Gastroesophageal sphincter (tissue), 4 donors: ENCODE data around the gene RUNX2. TPM values are rescaled to one million over a fixed set of nuclear protein-coding genes. Genes with fewer than 3 reads are reported as not detected.

Source experiments
- ATAC-seq: fragments of 150-250 bp; one replicate; pipeline ENCODE4 v1.9.1; 2016; ENCODE audit warnings: mild to moderate bottlenecking, moderate library complexity
- H3K27ac ChIP-seq, 4 donors: fragments of 200-600 bp; sonication (generic) in 3 of 4; 1 replicate in 3 of 4; 2 replicates in 1 of 4; pipeline ENCODE4 v1.5.1; 2016 to 2019
- H3K27me3 ChIP-seq: fragments of 200-600 bp; sonication (generic); one replicate; pipeline ENCODE4 v1.5.1; 2019
- H3K36me3 ChIP-seq, 2 donors: fragments of 200-600 bp; sonication (generic); one replicate each; pipeline ENCODE4 v1.5.1; 2019; ENCODE audit warnings: control low read depth in 1 of 2
- H3K4me1 ChIP-seq, 3 donors: fragments of 200-600 bp; sonication (generic); 1 replicate in 2 of 3; 2 replicates in 1 of 3; pipeline ENCODE4 v1.5.1; 2016 to 2019; ENCODE audit warnings: control low read depth in 2 of 3
- H3K4me3 ChIP-seq, 2 donors: fragments of 200-600 bp; sonication (generic); one replicate each; pipeline ENCODE4 v1.5.1; 2019; ENCODE audit warnings: mild to moderate bottlenecking in 1 of 2, moderate library complexity in 1 of 2
- H3K9me3 ChIP-seq, 3 donors: fragments of 200-600 bp; sonication (generic); one replicate each; pipeline ENCODE4 v1.5.1; 2017 to 2019; ENCODE audit warnings: control low read depth in 2 of 3
- EP300 ChIP-seq: sonication (generic); formaldehyde crosslinking; IDR thresholded peaks from one replicate; pipeline ENCODE4 v1.6.1; 2017; ENCODE audit warnings: antibody characterized with exemption, mild to moderate bottlenecking
- POLR2A ChIP-seq, 2 donors: fragments of 450-650 bp; IDR thresholded peaks; one replicate each; pipeline ENCODE4 v1.6.1; 2017; ENCODE audit warnings: antibody characterized with exemption in 2 of 2, mild to moderate bottlenecking in 2 of 2, moderate library complexity in 1 of 2
- POLR2AphosphoS5 ChIP-seq: sonication (generic); formaldehyde crosslinking; IDR thresholded peaks from one replicate; pipeline ENCODE4 v1.6.1; 2017; ENCODE audit warnings: antibody characterized with exemption
- WGBS, 2 donors: methylation state at CpG; one replicate each; pipeline ENCODE4 v1.1.5; 2018; ENCODE audit warnings: low coverage in 1 of 2; 5-methylcytosine and 5-hydroxymethylcytosine counted together
- total RNA-seq, 4 donors: library from RNA; depleted of rRNA; stranded (reverse); fragments of >200 nt; gene quantifications; one replicate each; pipeline ENCODE4 v1.1.0, GENCODE V29; 2016
- TF ChIP-seq, protein P1 (sequence below), 4 experiments: fragments of 200-600 bp in 2 of 4; fragments of 450-650 bp in 2 of 4; sonication (generic) in 1 of 4; IDR thresholded peaks; one replicate each; pipeline ENCODE4 v1.5.1; 2017 to 2019; ENCODE audit warnings: antibody characterized with exemption in 4 of 4, mild to moderate bottlenecking in 2 of 4, moderate library complexity in 2 of 4

The RUNX2 gene
- total RNA-seq, 4 donors from 2014 or later = 0.16 to 0.94 (median 0.65) TPM

DNA sequence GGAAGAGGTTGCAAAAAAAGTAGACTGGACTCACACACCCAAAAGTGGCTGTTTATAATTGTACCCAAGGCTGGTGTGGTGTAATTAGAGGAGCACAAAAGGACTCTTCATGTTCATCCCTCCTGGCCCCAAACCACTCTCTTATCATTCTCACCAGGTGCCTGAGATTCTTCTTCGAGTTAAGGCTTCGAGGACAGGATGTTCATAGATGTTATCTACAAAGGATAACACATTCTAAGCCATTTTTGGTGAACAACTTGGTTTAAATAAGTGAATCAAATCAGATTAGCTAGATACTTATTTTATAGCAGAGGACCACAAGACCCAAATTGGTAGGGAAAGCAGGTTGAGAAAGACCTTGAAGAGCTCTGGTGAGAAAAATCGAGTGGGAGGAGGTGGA is 122.7 kb downstream of the RUNX2 start:
- Histone ChIP-seq H3K4me3 (no peak overlapping the region), H3K9me3 (no peaks in the 10 kb centered on the region), H3K27ac (no peak overlapping the region), H3K27me3 (peaks cover 5% of the 10 kb centered on the region), H3K36me3 (no peaks in the 10 kb centered on the region), H3K4me1 (peaks cover 0 to 7% (median 4%) of the 10 kb centered on the region in 3 donors)
- WGBS, 2 donors = 89 to 98% methylated on average over 3 of the region's 3 CpGs
- TF ChIP-seq POLR2AphosphoS5 (no peak), EP300 (no peak), POLR2A (IDR thresholded peaks at IDR 0.05) (no peak)
- TF ChIP-seq, protein P1, sequence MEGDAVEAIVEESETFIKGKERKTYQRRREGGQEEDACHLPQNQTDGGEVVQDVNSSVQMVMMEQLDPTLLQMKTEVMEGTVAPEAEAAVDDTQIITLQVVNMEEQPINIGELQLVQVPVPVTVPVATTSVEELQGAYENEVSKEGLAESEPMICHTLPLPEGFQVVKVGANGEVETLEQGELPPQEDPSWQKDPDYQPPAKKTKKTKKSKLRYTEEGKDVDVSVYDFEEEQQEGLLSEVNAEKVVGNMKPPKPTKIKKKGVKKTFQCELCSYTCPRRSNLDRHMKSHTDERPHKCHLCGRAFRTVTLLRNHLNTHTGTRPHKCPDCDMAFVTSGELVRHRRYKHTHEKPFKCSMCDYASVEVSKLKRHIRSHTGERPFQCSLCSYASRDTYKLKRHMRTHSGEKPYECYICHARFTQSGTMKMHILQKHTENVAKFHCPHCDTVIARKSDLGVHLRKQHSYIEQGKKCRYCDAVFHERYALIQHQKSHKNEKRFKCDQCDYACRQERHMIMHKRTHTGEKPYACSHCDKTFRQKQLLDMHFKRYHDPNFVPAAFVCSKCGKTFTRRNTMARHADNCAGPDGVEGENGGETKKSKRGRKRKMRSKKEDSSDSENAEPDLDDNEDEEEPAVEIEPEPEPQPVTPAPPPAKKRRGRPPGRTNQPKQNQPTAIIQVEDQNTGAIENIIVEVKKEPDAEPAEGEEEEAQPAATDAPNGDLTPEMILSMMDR (IDR thresholded peaks at IDR 0.05) = no peak
- no peak for ATAC-seq

DNA sequence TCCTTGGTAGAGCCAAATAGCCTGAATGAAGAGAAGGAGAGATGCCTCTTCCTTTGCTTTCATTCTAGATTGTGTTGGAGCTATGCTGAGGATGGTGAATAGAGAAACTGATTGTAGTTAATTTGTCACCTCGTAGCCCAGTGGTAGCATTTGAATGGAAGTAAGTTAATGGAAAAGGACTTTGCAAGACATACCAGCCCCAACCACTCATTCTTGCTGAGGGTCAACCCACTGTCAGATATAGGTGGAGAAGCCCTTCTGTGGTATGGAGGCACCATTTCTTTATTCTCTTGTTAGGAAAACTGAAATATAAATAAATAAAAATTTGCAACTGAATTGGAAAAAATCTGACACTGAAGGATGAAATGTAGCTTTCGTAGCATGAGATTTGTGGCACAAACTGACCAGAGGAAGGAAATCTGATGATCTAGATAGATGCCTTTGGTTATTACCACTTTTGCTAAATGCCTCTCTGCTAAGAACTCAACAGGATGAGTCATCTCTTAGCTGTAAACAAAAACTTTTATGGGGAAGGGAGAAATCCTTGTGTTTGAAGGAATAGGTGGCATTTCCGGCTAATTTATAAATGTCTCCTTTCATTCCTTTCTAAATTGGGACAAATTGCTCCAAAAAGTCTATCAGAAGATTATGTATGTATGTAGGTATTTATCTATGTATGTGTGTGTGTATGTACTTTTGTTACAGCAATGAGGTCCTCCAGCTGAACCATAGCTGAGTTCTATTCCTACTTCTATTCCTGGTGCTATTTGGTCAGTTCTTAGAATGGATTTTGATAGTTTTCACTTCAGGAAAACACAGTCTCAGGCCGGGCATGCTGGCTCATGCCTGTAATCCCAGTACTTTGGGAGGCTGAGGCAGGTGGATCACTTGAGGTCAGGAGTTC is 126.1 kb downstream of the RUNX2 start:
- ATAC-seq = no peak
- WGBS, 2 donors = 81 to 92% methylated on average over 2 to 4 of the region's 4 CpGs
- H3K27ac ChIP-seq = no peak overlapping the region

DNA sequence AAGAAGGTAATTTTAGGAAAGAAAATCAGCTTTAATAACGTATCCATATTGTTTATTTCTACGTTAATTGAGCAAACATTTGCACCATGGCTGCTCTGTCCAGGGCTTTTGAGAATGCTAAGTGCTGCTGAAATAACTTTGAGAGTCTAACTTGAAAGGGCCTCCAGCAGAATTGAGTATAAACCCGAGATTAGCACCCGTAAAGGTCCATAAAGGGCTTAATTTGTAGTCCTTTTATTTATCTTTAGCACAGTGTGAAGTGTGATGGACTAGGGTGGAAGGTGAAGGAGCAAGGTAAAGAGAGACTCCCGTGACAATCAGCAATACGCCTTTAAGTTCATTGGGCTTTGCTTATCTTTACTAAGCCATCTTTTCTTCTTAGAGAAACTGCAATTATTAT is 127.3 kb downstream of the RUNX2 start:
- no peak overlapping the region for H3K27ac ChIP-seq
- 70 to 93% methylated on average over 3 to 6 of the region's 6 CpGs for WGBS, 2 donors

More for the DNA sequence above, 126.1 kb downstream of the RUNX2 start:
- Histone ChIP-seq H3K4me3 (no peak overlapping the region), H3K4me1 (no peaks in the 10 kb centered on the region), H3K9me3 (no peaks in the 10 kb centered on the region), H3K36me3 (no peaks in the 10 kb centered on the region), H3K27me3 (peaks cover 7% of the 10 kb centered on the region)
- TF ChIP-seq, protein P1 (IDR thresholded peaks at IDR 0.05) = no peak
- TF ChIP-seq POLR2A (IDR thresholded peaks at IDR 0.05) (no peak), POLR2AphosphoS5 (no peak), EP300 (no peak)

DNA sequence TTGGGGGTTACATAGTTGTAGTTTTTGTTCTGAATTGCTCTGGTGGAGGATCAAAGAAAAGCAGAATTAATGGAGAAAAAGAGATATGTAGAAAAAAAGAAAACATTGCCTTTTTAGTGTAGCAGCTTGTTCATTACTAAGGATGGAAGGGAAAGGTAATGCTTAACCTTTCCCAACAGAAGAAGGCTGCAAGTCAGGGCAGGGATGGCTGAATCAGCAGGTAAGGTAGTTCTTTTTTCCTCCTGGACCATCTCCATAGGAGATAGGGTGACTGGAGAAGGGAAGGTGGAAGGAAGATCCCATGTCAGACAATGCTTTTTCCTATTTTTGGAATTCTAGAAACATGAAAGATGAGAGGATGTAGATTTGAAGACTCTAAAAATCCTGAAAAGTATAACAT is 129.0 kb downstream of the RUNX2 start:
- Histone ChIP-seq H3K4me1 (no peaks in the 10 kb centered on the region), H3K27ac (no peak overlapping the region), H3K4me3 (no peak overlapping the region), H3K36me3 (no peaks in the 10 kb centered on the region), H3K9me3 (no peaks in the 10 kb centered on the region), H3K27me3 (peaks cover 23% of the 10 kb centered on the region)
- ATAC-seq = no peak
- no peak for TF ChIP-seq POLR2A (IDR thresholded peaks at IDR 0.05)
- TF ChIP-seq EP300 = no peak
- no peak for TF ChIP-seq POLR2AphosphoS5
- TF ChIP-seq, protein P1 (IDR thresholded peaks at IDR 0.05) = no peak

More for the DNA sequence above, 127.3 kb downstream of the RUNX2 start:
- TF ChIP-seq EP300 (no peak), POLR2A (IDR thresholded peaks at IDR 0.05) (no peak), POLR2AphosphoS5 (no peak)
- TF ChIP-seq, protein P1 (IDR thresholded peaks at IDR 0.05) = no peak
- peaks cover 13% of the 10 kb centered on the region for H3K27me3 ChIP-seq
- no peak overlapping the region for H3K4me3 ChIP-seq
- no peaks in the 10 kb centered on the region for H3K9me3 ChIP-seq
- ATAC-seq = no peak
- H3K36me3 ChIP-seq = no peaks in the 10 kb centered on the region
- no peaks in the 10 kb centered on the region for H3K4me1 ChIP-seq

DNA sequence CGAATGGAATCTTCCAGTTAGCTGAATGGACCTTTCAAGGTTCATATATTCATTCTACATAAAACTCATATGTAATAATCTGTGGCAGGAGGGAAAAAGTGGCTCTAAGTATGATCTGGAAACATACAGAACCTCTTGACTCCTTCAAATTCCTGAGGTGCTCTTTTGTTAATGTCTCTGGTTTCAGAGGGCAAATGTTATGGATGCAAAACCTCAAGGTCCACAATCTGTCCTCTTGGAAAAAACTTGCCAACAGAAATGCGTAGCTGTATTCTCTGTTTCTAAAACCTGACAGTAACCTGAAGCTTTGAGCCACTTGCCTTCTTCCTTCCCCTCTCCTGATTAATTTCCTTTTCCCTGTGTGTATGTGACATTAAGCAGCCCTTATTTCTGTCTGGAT is 130.5 kb downstream of the RUNX2 start:
- Histone ChIP-seq H3K36me3 (no peaks in the 10 kb centered on the region), H3K9me3 (no peaks in the 10 kb centered on the region), H3K4me1 (no peaks in the 10 kb centered on the region), H3K27ac (no peak overlapping the region), H3K27me3 (peaks cover 25% of the 10 kb centered on the region), H3K4me3 (no peak overlapping the region)
- 60 to 76% methylated on average over 1 to 2 of the region's 2 CpGs for WGBS, 2 donors
- no peak for ATAC-seq
- no peak for TF ChIP-seq POLR2AphosphoS5
- TF ChIP-seq, protein P1 (IDR thresholded peaks at IDR 0.05) = no peak
- TF ChIP-seq POLR2A (IDR thresholded peaks at IDR 0.05) = no peak
- TF ChIP-seq EP300 = no peak
